HCT116 (cell line): ENCODE results near the gene ACTN4. TPM values are rescaled to one million over a fixed set of nuclear protein-coding genes. Genes with fewer than 3 reads are reported as not detected.

Source experiments
- ATAC-seq: fragments of 200-7000 bp; cut with Tn5 transposase; 2 replicates; pipeline ENCODE4 v1.9.1; 2020; ENCODE audit warnings: mild to moderate bottlenecking, moderate library complexity
- BruUV-seq: library from RNA; stranded (reverse); fragments of 400-500 nt; replicated peaks from 2 replicates; lab custom pipeline; 2021; lab: Mats Ljungman, UMichigan
- CTCF ChIA-PET: fragments of 300-600 bp; sonication (Branson Sonifier 250); formaldehyde crosslinking; loops from one replicate; lab custom pipeline; 2021; ENCODE audit warnings: antibody characterized with exemption; lab: Charles Lee
- POLR2A ChIA-PET: fragments of 300-600, 350-600 bp; sonication (Branson Sonifier 250); formaldehyde crosslinking; loops from one replicate; lab custom pipeline; 2021; ENCODE audit warnings: antibody characterized with exemption; lab: Charles Lee
- RAD21 ChIA-PET, 2 experiments: fragments of 300-600 bp; sonication (Branson Sonifier 250); formaldehyde crosslinking; loops; one replicate each; lab custom pipeline; 2023; ENCODE audit warnings: low total read pairs in 2 of 2; ENCODE audit not compliant: uncharacterized antibody in 2 of 2, unreplicated experiment in 2 of 2, low non-redundant PET in 1 of 2; lab: Charles Lee
- DNase-seq: peaks from one replicate; pipeline ENCODE4 v3.0.0-alpha.2; 2010; ENCODE audit warnings: low read depth, low spot score
- H2AFZ ChIP-seq: fragments of 200-600 bp; shearing (Covaris generic), sonication (generic); 2 replicates; pipeline ENCODE4 v1.6.1; 2017; ENCODE audit warnings: low read depth, mixed run types, mixed read lengths, antibody characterized with exemption, low read length; ENCODE audit not compliant: poor library complexity, severe bottlenecking
- H3K27ac ChIP-seq: 2 replicates; pipeline ENCODE4 v1.5.1; 2012; ENCODE audit warnings: low read depth, low read length
- H3K27me3 ChIP-seq: fragments of 200-600 bp; sonication (generic); 2 replicates; pipeline ENCODE4 v1.6.1; 2016; ENCODE audit warnings: mixed run types, low read length, mixed read lengths; ENCODE audit not compliant: insufficient read depth
- H3K36me3 ChIP-seq, 2 experiments: fragments of 200-500 bp in 1 of 2; fragments of 200-600 bp in 1 of 2; sonication (Bioruptor generic) in 1 of 2; sonication (generic) in 1 of 2; 2 replicates each; pipeline versions ENCODE4 v1.5.1 to v1.6.1; 2014 to 2016; ENCODE audit warnings: low read length in 2 of 2, inconsistent platforms in 1 of 2, mixed read lengths in 1 of 2, mixed run types in 1 of 2; ENCODE audit not compliant: insufficient read depth in 2 of 2, control insufficient read depth in 1 of 2
- H3K4me1 ChIP-seq, 2 experiments: fragments of 200-600 bp in 1 of 2; sonication (generic) in 1 of 2; 2 replicates each; pipeline versions ENCODE4 v1.5.1 to v1.6.1; 2012 to 2017; ENCODE audit warnings: low read length in 2 of 2, inconsistent platforms in 1 of 2, mild to moderate bottlenecking in 1 of 2, mixed read lengths in 1 of 2, mixed run types in 1 of 2, moderate library complexity in 1 of 2; ENCODE audit not compliant: insufficient read depth in 2 of 2, control insufficient read depth in 1 of 2
- H3K4me2 ChIP-seq: fragments of 200-600 bp; sonication (generic); 2 replicates; pipeline ENCODE4 v1.6.1; 2017; ENCODE audit warnings: mixed run types, low read length, mixed read lengths
- H3K4me3 ChIP-seq, 2 experiments: fragments of 200-600 bp in 1 of 2; sonication (generic) in 1 of 2; replicated peaks in 1 of 2; 2 replicates each; pipeline ENCODE4 v1.5.1; 2011 to 2016; ENCODE audit warnings: low read length in 2 of 2, control low read depth in 1 of 2, low read depth in 1 of 2, mild to moderate bottlenecking in 1 of 2, mixed read lengths in 1 of 2, mixed run types in 1 of 2
- H3K79me2 ChIP-seq: fragments of 200-600 bp; sonication (generic); 2 replicates; pipeline ENCODE4 v1.6.1; 2017; ENCODE audit warnings: mild to moderate bottlenecking, mixed run types, low read length, moderate library complexity, mixed read lengths; ENCODE audit not compliant: insufficient read depth
- H3K9ac ChIP-seq: fragments of 200-600 bp; sonication (generic); 2 replicates; pipeline ENCODE4 v1.6.1; 2016; ENCODE audit warnings: low read length, mixed read lengths
- H3K9me2 ChIP-seq: fragments of 200-600 bp; sonication (generic), shearing (Covaris generic); 2 replicates; pipeline ENCODE4 v1.6.1; 2017; ENCODE audit warnings: mixed run types, mild to moderate bottlenecking, moderate library complexity; ENCODE audit not compliant: insufficient read depth
- H3K9me3 ChIP-seq, 2 experiments: fragments of 200-500 bp in 1 of 2; fragments of 200-600 bp in 1 of 2; sonication (Bioruptor generic) in 1 of 2; sonication (generic) in 1 of 2; 2 replicates each; pipeline ENCODE4 v1.6.1; 2014 to 2017; ENCODE audit warnings: low read length in 2 of 2, mixed read lengths in 2 of 2, inconsistent platforms in 1 of 2, low read depth in 1 of 2, mild to moderate bottlenecking in 1 of 2, mixed run types in 1 of 2, moderate library complexity in 1 of 2; ENCODE audit not compliant: control insufficient read depth in 1 of 2, insufficient read depth in 1 of 2
- H4K20me1 ChIP-seq: fragments of 200-600 bp; sonication (generic), shearing (Covaris generic); 2 replicates; pipeline ENCODE4 v1.6.1; 2017; ENCODE audit warnings: mixed run types, mild to moderate bottlenecking, moderate library complexity; ENCODE audit not compliant: insufficient read depth
- ATF3 ChIP-seq: IDR thresholded peaks from 2 replicates; pipeline ENCODE4 v1.6.1; 2012
- CBX3 ChIP-seq: IDR thresholded peaks from 2 replicates; pipeline ENCODE4 v1.6.1; 2012; ENCODE audit warnings: low read depth
- ELF1 ChIP-seq: IDR thresholded peaks from 2 replicates; pipeline ENCODE4 v1.6.1; 2012; ENCODE audit warnings: low read depth, borderline replicate concordance
- POLR2A ChIP-seq: IDR thresholded peaks from 2 replicates; pipeline ENCODE4 v1.7.0; 2011; ENCODE audit warnings: borderline replicate concordance; ENCODE audit not compliant: insufficient read depth, insufficient read length; ENCODE audit errors: extremely low read depth
- TCF7L2 ChIP-seq: IDR thresholded peaks from 2 replicates; pipeline ENCODE4 v1.7.0; 2011; ENCODE audit warnings: borderline replicate concordance, inconsistent platforms; ENCODE audit not compliant: insufficient read depth, insufficient read length; ENCODE audit errors: extremely low read depth
- intact Hi-C: fragments of 100-400 bp; cut with micrococcal nuclease; formaldehyde crosslinking; loops from 2 replicates; pipeline ENCODE4 v1.10.0; 2022
- total RNA-seq: library from RNA; stranded (reverse); gene quantifications from one replicate; pipeline ENCODE4 v1.2.1, GENCODE V29; 2021; ENCODE audit not compliant: unreplicated experiment
- TF ChIP-seq, protein P1 (sequence below): IDR thresholded peaks from 2 replicates; pipeline ENCODE4 v1.6.1; 2012
- TF ChIP-seq, protein P2 (sequence below), 3 experiments: fragments of 200-600 bp in 1 of 3; sonication (generic) in 1 of 3; IDR thresholded peaks in 2 of 3; conservative IDR thresholded peaks in 1 of 3; 2 replicates each; pipeline ENCODE4 v1.5.1; 2012 to 2017; ENCODE audit warnings: low read depth in 2 of 3, low read length in 2 of 3, antibody characterized with exemption in 1 of 3, borderline replicate concordance in 1 of 3, control low read depth in 1 of 3, mild to moderate bottlenecking in 1 of 3, mixed read lengths in 1 of 3, mixed run types in 1 of 3, moderate library complexity in 1 of 3; ENCODE audit not compliant: insufficient read depth in 1 of 3

ACTN4 gene
- total RNA-seq, 1 experiment from 2014 or later = 651 TPM

- no peak overlapping the region for H3K9ac ChIP-seq
- no TSS peak for BruUV-seq
- H3K4me2 ChIP-seq = no peak overlapping the region
- POLR2A ChIA-PET = no interaction called here
- CTCF ChIA-PET = no interaction called here
- H3K4me3 ChIP-seq = no peak overlapping the region
- no peaks in the 10 kb centered on the region; a peak in 1 of 4 replicates for H3K4me1 ChIP-seq
- H2AFZ ChIP-seq = no peak overlapping the region
- intact Hi-C loops = no loop called here
- RAD21 ChIA-PET = no interaction called here
- H3K9me3 ChIP-seq = no peaks in the 10 kb centered on the region
- no peaks in the 10 kb centered on the region for H3K9me2 ChIP-seq
- H3K27ac ChIP-seq = peak overlapping the region; percentile 17; the same call in 1 of the 2 replicates
- H4K20me1 ChIP-seq = no peaks in the 10 kb centered on the region
- no peak for DNase-seq
- H3K27me3 ChIP-seq = no peaks in the 10 kb centered on the region
- TF ChIP-seq CBX3 = no peak
- no peak for TF ChIP-seq ATF3
- TF ChIP-seq POLR2A = no peak
- TF ChIP-seq TCF7L2 = no peak
- TF ChIP-seq, protein P1, sequence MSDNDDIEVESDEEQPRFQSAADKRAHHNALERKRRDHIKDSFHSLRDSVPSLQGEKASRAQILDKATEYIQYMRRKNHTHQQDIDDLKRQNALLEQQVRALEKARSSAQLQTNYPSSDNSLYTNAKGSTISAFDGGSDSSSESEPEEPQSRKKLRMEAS = no peak
- no peak for TF ChIP-seq ELF1
- TF ChIP-seq, protein P2, sequence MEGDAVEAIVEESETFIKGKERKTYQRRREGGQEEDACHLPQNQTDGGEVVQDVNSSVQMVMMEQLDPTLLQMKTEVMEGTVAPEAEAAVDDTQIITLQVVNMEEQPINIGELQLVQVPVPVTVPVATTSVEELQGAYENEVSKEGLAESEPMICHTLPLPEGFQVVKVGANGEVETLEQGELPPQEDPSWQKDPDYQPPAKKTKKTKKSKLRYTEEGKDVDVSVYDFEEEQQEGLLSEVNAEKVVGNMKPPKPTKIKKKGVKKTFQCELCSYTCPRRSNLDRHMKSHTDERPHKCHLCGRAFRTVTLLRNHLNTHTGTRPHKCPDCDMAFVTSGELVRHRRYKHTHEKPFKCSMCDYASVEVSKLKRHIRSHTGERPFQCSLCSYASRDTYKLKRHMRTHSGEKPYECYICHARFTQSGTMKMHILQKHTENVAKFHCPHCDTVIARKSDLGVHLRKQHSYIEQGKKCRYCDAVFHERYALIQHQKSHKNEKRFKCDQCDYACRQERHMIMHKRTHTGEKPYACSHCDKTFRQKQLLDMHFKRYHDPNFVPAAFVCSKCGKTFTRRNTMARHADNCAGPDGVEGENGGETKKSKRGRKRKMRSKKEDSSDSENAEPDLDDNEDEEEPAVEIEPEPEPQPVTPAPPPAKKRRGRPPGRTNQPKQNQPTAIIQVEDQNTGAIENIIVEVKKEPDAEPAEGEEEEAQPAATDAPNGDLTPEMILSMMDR (IDR thresholded peaks at IDR 0.05 in 2 of 3, conservative IDR thresholded peaks at IDR 0.05 in 1 of 3; ENCODE audit: borderline replicate concordance in 1 of 3, insufficient read depth in 1 of 3, low read depth in 2 of 3, low read length in 2 of 3) = no peak
- no peak for ATAC-seq
- peaks cover 13% of the 10 kb centered on the region; the same call in 1 of the 2 replicates for H3K79me2 ChIP-seq
- peaks cover 24 to 84% of the 10 kb centered on the region in 2 experiments; a peak in 3 of 4 replicates for H3K36me3 ChIP-seq
Observed at GRCh38 chr19:38720559-38721236, 73.2 kb downstream of the ACTN4 start.
